GM19023 (cell line): ENCODE measurements around the gene ZSWIM3.
"Not testable (repeated sequence)": the region's sequence is repeated elsewhere in the genome, so short reads cannot be mapped to it uniquely, and the experiment has no call there.

Experiments used
- ATAC-seq: cut with Tn5 transposase; IDR thresholded peaks from one replicate; pipeline ENCODE4 v1.9.1; 2021; ENCODE audit warnings: mild to moderate bottlenecking, moderate library complexity; ENCODE audit not compliant: unreplicated experiment

Gene ZSWIM3

GRCh38 chr20:45857114-45857881 lies at the start of gene ZSWIM3, which contains the start of gene ACOT8:
ZSWIM3 (plus strand) TSS chr20:45857614; CDS start chr20:45857826, 212 bp downstream.
ACOT8 (minus strand) TSS chr20:45857392; CDS start chr20:45857315, 77 bp downstream.
- peak; percentile 94 for ATAC-seq

DNA sequence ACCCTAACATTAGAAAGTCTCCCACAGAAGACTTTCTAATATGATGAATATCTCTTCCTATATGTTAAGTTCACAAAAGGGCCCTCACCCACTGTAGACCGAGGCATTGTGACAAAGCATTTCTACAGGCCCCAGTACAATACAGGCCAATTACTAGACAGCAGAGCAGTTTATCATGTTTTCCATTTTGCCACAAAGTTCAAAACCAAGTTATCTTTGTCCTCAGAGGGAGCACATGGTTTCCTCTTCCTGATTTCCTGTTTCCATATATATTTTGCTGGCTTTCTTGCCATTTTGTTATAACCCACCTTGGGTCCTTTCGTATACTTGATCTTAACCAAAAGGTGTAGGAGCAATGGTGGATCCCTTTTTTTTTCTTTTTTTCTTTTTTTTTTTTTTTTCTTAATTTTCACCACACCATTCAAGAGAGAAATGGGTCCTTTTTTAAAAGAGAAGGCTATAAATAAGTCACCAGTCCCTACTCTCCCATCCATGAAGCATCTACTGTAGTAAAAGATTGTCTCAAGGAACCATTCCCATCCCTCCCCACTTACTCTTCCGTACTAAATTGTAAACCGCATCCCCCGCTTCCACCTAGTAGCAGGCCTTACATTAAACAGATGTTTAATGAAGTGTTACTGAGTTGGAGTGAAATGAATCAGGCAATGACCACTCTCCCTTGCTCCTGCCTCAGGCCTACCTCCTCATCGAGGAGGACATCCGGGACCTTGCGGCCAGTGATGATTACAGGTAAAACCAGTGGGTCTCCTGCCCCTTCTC lies 47.0 kb upstream of the ZSWIM3 start:
- ATAC-seq, result no peak

- ATAC-seq, result peak; percentile 97
Measured at GRCh38 chr20:45812157-45813005, 45.0 kb upstream of the ZSWIM3 start, which contains the start of gene UBE2C. UBE2C (plus strand) TSS chr20:45812644; CDS start chr20:45812696, 52 bp downstream.

DNA sequence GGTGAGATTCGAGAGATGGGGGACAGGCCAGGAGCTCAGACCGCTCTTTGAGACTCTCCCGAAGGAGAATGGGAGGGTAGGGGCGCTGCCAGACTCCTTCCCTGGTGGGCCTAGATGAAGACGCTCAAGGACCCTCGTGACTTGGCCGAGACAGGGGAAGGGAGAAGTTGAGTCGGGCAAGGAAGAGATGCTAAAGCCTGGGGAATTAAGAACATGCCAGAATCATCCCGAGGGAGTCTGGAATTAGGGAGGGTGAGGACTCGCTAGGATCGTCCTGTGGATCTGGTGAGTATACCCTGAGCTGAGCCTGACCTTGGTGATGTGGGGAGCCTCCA lies 44.4 kb upstream of the ZSWIM3 start:
- ATAC-seq, result no peak

- no peak for ATAC-seq
Measured at GRCh38 chr20:45813489-45813888, 43.9 kb upstream of the ZSWIM3 start.

DNA sequence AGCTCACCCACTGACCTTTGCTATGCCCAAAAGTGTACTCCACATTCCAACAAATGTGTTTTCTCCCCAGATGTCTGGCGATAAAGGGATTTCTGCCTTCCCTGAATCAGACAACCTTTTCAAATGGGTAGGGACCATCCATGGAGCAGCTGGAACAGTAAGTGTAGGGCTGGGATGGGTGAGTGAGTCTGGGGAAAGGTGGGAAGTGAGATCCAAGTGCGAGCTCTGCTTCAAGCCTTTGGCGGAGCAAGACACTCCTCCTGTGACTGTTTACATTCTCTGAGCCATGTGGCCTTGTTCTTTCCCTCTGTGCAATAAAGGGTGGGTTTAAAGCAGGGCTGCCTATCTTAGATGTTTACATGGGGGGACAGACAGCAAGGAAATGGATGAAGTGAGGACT lies 43.1 kb upstream of the ZSWIM3 start:
- ATAC-seq, result no peak

- no peak for ATAC-seq
Measured at GRCh38 chr20:45816951-45817350, 40.5 kb upstream of the ZSWIM3 start.

DNA sequence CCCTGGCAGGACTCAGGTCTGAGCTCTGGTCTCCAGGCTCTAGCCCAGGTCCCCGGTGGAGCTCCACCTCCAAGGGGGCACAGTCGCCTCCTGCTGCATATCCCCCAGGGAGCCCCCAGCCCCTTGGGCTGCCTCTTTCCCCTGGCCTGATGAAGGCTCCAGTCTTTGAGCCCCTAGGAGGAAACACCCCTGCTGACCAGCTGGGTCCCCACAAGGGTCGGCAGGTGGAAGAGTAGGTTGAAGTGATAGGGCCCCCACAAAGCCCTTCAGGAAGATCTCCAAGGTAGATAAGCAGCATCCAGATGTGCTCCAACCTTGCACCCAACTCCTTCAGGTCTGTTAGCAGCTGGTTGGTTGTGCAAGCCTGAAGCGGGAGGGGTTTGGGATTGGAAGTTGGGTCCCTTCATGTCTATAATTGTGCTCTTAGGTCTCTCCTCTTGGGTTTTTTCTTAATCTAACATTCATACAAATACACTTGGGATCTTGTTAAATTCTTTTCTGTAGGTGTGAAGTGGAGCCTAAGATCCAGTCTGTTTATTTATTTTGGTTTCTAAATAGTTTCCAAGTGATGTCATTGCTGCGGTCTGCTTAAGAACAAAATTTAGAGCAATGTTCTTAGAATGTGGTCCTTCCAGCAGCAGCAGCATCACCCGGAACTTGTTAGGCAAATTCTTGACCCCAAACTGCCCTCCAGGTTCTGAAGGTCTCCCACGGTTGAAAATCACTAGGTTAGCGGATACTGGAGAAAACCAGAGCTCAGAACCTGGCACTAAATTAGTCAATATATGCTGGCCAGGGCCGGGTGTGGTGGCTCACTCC lies 39.8 kb upstream of the ZSWIM3 start:
- ATAC-seq, result no peak

- no peak for ATAC-seq
Measured at GRCh38 chr20:45818239-45818638, 39.2 kb upstream of the ZSWIM3 start.

DNA sequence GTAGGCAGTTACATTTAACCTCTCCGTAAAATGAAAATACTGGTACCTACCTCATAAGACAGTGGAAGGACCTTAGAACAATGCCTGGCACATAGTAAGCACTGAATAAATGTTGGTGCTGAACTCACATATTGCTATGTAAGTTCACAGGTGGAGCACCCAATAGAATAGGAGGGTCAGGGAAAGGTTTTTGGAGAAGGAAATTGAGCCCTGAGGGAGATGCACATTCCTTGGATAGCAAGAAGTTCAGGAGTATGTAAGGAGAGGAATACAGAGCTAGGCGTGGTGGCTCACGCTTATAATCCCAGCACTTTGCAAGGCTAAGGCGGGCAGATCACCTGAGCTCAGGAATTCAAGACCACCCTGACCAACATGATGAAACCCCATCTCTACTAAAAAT lies 37.9 kb upstream of the ZSWIM3 start:
- no peak for ATAC-seq

- ATAC-seq, result no peak
Measured at GRCh38 chr20:45821947-45822346, 35.5 kb upstream of the ZSWIM3 start.

DNA sequence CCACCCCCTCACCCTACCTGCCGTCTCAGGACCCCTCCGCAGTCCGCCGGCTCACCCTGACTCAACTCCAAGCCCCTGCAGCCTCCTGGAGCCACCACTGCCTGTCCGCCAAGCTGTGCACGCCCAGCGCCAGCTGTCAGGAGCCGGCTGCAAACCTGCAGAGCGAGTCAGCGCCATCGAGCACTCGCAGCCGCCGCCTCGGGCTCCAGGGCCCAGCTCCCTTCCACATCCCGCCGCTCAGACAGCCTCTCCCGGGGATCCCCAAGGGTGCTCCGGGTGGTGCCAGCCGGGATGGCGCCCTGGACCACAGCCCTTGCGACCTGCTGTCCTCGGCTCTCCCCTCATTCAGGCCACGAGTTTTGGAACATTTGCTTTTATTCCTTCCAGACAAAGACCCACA lies 34.6 kb upstream of the ZSWIM3 start:
- ATAC-seq, result no peak

GRCh38 chr20:45823949-45824835 lies 33.2 kb upstream of the ZSWIM3 start:
- ATAC-seq, result no peak

- no peak for ATAC-seq
Measured at GRCh38 chr20:45826381-45827019, 30.9 kb upstream of the ZSWIM3 start.

GRCh38 chr20:45827030-45827652 lies 30.3 kb upstream of the ZSWIM3 start, which contains the start of gene TNNC2:
TNNC2 (minus strand) TSS chr20:45827312; CDS start chr20:45827248, 64 bp downstream.
- no peak for ATAC-seq

GRCh38 chr20:45827712-45828111 lies 29.7 kb upstream of the ZSWIM3 start:
- ATAC-seq, result no peak

- ATAC-seq, result no peak
Measured at GRCh38 chr20:45828589-45828988, 28.8 kb upstream of the ZSWIM3 start.

- ATAC-seq, result not testable (repeated sequence)
Measured at GRCh38 chr20:45829673-45830106, 27.7 kb upstream of the ZSWIM3 start.
